HEK293 (cell line): ENCODE results near the gene C4orf50.

Experiments used
- CTCF ChIA-PET: fragments of 350-600 bp; formaldehyde crosslinking; extraction: SDS; loops from one replicate; lab custom pipeline; 2021; ENCODE audit warnings: antibody characterized with exemption; lab: Yijun Ruan, JAX
- POLR2A ChIA-PET: fragments of 300-600 bp; formaldehyde crosslinking; extraction: SDS; loops from one replicate; lab custom pipeline; 2020; ENCODE audit warnings: antibody characterized with exemption, inconsistent platforms; lab: Yijun Ruan, JAX
- H3K27ac ChIP-seq: fragments of 200-500 bp; sonication (Bioruptor generic); 2 replicates; pipeline ENCODE4 v1.5.1; 2014; ENCODE audit warnings: low read depth, low read length, control low read depth, inconsistent platforms; ENCODE audit errors: extremely low read depth
- H3K36me3 ChIP-seq, 2 experiments: fragments of 200-500 bp in 1 of 2; sonication (Bioruptor generic) in 1 of 2; 1 replicate in 1 of 2; 2 replicates in 1 of 2; pipeline ENCODE4 v1.5.1; 2014 to 2017; ENCODE audit warnings: inconsistent platforms in 2 of 2, low read length in 2 of 2; ENCODE audit not compliant: control insufficient read depth in 2 of 2, insufficient read depth in 1 of 2
- H3K4me1 ChIP-seq: fragments of 200-500 bp; sonication (Bioruptor generic); 2 replicates; pipeline ENCODE4 v1.5.1; 2014; ENCODE audit warnings: mild to moderate bottlenecking, low read length, inconsistent platforms; ENCODE audit not compliant: control insufficient read depth, insufficient read depth
- H3K4me3 ChIP-seq: 2 replicates; pipeline ENCODE4 v1.5.1; 2011; ENCODE audit warnings: low read depth, mild to moderate bottlenecking, control low read depth, low read length, moderate library complexity
- H3K9me3 ChIP-seq: fragments of 200-500 bp; sonication (Bioruptor generic); 2 replicates; pipeline ENCODE4 v1.5.1; 2014; ENCODE audit warnings: low read depth, low read length, inconsistent platforms; ENCODE audit not compliant: control insufficient read depth, insufficient read depth
- CTCF ChIP-seq: fragments of 450-650 bp; formaldehyde crosslinking; IDR thresholded peaks from 2 replicates; pipeline ENCODE4 v1.5.1; 2016; ENCODE audit warnings: missing biosample characterization, missing genetic modification characterization
- GLIS1 ChIP-seq: fragments of 450-650 bp; formaldehyde crosslinking; IDR thresholded peaks from 2 replicates; pipeline ENCODE4 v1.5.1; 2016; ENCODE audit warnings: missing biosample characterization, missing genetic modification characterization
- IKZF3 ChIP-seq: fragments of 450-650 bp; IDR thresholded peaks from 2 replicates; pipeline ENCODE4 v1.5.0; 2018; ENCODE audit warnings: missing biosample characterization, mild to moderate bottlenecking, missing genetic modification characterization, moderate library complexity
- REST ChIP-seq: fragments of 450-650 bp; formaldehyde crosslinking; IDR thresholded peaks from 2 replicates; pipeline ENCODE4 v1.5.1; 2016; ENCODE audit warnings: missing biosample characterization, missing genetic modification characterization
- WT1 ChIP-seq: fragments of 450-650 bp; formaldehyde crosslinking; IDR thresholded peaks from 2 replicates; pipeline ENCODE4 v1.5.1; 2016; ENCODE audit warnings: missing biosample characterization, missing genetic modification characterization
- YY2 ChIP-seq: fragments of 450-650 bp; formaldehyde crosslinking; IDR thresholded peaks from 2 replicates; pipeline ENCODE4 v1.5.1; 2016; ENCODE audit warnings: missing biosample characterization, missing genetic modification characterization
- ZBTB1 ChIP-seq: fragments of 450-650 bp; formaldehyde crosslinking; IDR thresholded peaks from 2 replicates; pipeline ENCODE4 v1.5.1; 2016; ENCODE audit warnings: missing biosample characterization, missing genetic modification characterization
- ZBTB11 ChIP-seq: fragments of 450-650 bp; formaldehyde crosslinking; conservative IDR thresholded peaks from 2 replicates; pipeline ENCODE4 v1.5.1; 2016; ENCODE audit warnings: low read depth, missing biosample characterization, missing genetic modification characterization
- ZIC2 ChIP-seq: fragments of 450-650 bp; formaldehyde crosslinking; IDR thresholded peaks from 2 replicates; pipeline ENCODE4 v1.5.1; 2016; ENCODE audit warnings: missing biosample characterization, missing genetic modification characterization
- ZNF10 ChIP-seq: fragments of 450-650 bp; formaldehyde crosslinking; IDR thresholded peaks from 2 replicates; pipeline ENCODE4 v1.5.1; 2017; ENCODE audit warnings: missing biosample characterization, missing genetic modification characterization
- ZNF112 ChIP-seq: fragments of 450-650 bp; formaldehyde crosslinking; IDR thresholded peaks from 2 replicates; pipeline ENCODE4 v1.5.0; 2017; ENCODE audit warnings: missing biosample characterization, missing genetic modification characterization
- ZNF121 ChIP-seq: fragments of 450-650 bp; formaldehyde crosslinking; IDR thresholded peaks from 2 replicates; pipeline ENCODE4 v1.5.1; 2016; ENCODE audit warnings: missing biosample characterization, missing genetic modification characterization
- ZNF146 ChIP-seq: fragments of 450-650 bp; formaldehyde crosslinking; IDR thresholded peaks from 2 replicates; pipeline ENCODE4 v1.5.1; 2016; ENCODE audit warnings: missing biosample characterization, missing genetic modification characterization
- ZNF157 ChIP-seq: fragments of 450-650 bp; formaldehyde crosslinking; IDR thresholded peaks from 2 replicates; pipeline ENCODE4 v1.5.1; 2016; ENCODE audit warnings: missing biosample characterization, missing genetic modification characterization
- ZNF169 ChIP-seq: fragments of 450-650 bp; formaldehyde crosslinking; IDR thresholded peaks from 2 replicates; pipeline ENCODE4 v1.5.1; 2016; ENCODE audit warnings: missing biosample characterization, missing genetic modification characterization
- ZNF211 ChIP-seq: fragments of 450-650 bp; formaldehyde crosslinking; IDR thresholded peaks from 2 replicates; pipeline ENCODE4 v1.5.1; 2016; ENCODE audit warnings: low read depth, missing biosample characterization, missing genetic modification characterization
- ZNF404 ChIP-seq: fragments of 450-650 bp; formaldehyde crosslinking; IDR thresholded peaks from 2 replicates; pipeline ENCODE4 v1.5.1; 2017; ENCODE audit warnings: missing biosample characterization, missing genetic modification characterization
- ZNF433 ChIP-seq: fragments of 450-650 bp; formaldehyde crosslinking; IDR thresholded peaks from 2 replicates; pipeline ENCODE4 v1.5.1; 2016; ENCODE audit warnings: missing biosample characterization, missing genetic modification characterization, low read depth
- ZNF510 ChIP-seq: fragments of 450-650 bp; formaldehyde crosslinking; IDR thresholded peaks from 2 replicates; pipeline ENCODE4 v1.5.1; 2018; ENCODE audit warnings: mild to moderate bottlenecking, missing genetic modification characterization, missing biosample characterization; ENCODE audit not compliant: insufficient replicate concordance
- ZNF530 ChIP-seq: fragments of 450-650 bp; formaldehyde crosslinking; IDR thresholded peaks from 2 replicates; pipeline ENCODE4 v1.5.1; 2016; ENCODE audit warnings: low read depth, missing biosample characterization, missing genetic modification characterization
- ZNF600 ChIP-seq: fragments of 450-650 bp; formaldehyde crosslinking; IDR thresholded peaks from 2 replicates; pipeline ENCODE4 v1.5.1; 2016; ENCODE audit warnings: missing biosample characterization, missing genetic modification characterization
- ZNF664 ChIP-seq: fragments of 450-650 bp; formaldehyde crosslinking; IDR thresholded peaks from 2 replicates; pipeline ENCODE4 v1.5.1; 2016; ENCODE audit warnings: missing biosample characterization, missing genetic modification characterization
- ZNF692 ChIP-seq: fragments of 450-650 bp; formaldehyde crosslinking; IDR thresholded peaks from 2 replicates; pipeline ENCODE4 v1.5.1; 2016; ENCODE audit warnings: missing biosample characterization, missing genetic modification characterization
- TF ChIP-seq, protein P1 (sequence below): fragments of 450-650 bp; formaldehyde crosslinking; IDR thresholded peaks from 2 replicates; pipeline ENCODE4 v1.5.1; 2017; ENCODE audit warnings: missing biosample characterization, missing genetic modification characterization
- TF ChIP-seq, protein P2 (sequence below): fragments of 450-650 bp; formaldehyde crosslinking; IDR thresholded peaks from 2 replicates; pipeline ENCODE4 v1.5.1; 2017; ENCODE audit warnings: missing biosample characterization, missing genetic modification characterization

Gene C4orf50

DNA sequence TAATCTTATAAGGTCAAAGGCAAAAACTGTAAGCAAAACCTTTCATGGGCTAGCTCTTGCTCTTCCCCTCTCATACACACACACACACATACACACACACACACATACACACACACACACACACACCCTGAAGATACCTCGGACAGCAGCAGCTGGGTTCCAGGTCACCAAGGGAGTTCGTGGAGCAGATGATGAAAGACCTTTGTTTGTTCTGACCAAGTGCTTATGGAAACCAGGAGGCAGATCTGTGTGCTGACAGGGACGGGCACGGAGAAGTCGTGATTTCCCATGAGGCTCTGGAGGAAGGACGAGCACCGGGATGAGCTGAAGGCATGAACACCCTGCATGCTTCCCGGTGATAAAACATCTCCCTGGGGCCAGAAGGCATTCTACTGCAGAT is 90.0 kb downstream of the C4orf50 start:
- Histone ChIP-seq H3K36me3 (no peaks in the 10 kb centered on the region), H3K27ac (no peak overlapping the region), H3K9me3 (no peaks in the 10 kb centered on the region), H3K4me1 (no peaks in the 10 kb centered on the region), H3K4me3 (no peak overlapping the region)
- TF ChIP-seq ZNF404 (tag by site-specific recombination) (no peak), WT1 (tag by site-specific recombination) (no peak), ZBTB11 (tag by site-specific recombination) (no peak), ZNF112 (no peak), CTCF (tag by site-specific recombination) (no peak), ZNF157 (tag by site-specific recombination) (no peak), ZNF169 (tag by site-specific recombination) (no peak), ZNF530 (tag by site-specific recombination) (no peak), ZNF510 (tag by site-specific recombination) (no peak), ZNF10 (tag by site-specific recombination) (no peak), ZNF664 (tag by site-specific recombination) (no peak), ZNF692 (tag by site-specific recombination) (no peak), GLIS1 (tag by site-specific recombination) (no peak), ZNF600 (tag by site-specific recombination) (no peak), ZBTB1 (tag by site-specific recombination) (no peak), ZNF433 (tag by site-specific recombination) (no peak), ZNF211 (tag by site-specific recombination) (no peak), IKZF3 (tag by site-specific recombination) (no peak), YY2 (no peak), ZNF121 (tag by site-specific recombination) (no peak), REST (tag by site-specific recombination) (peak; percentile 98), ZIC2 (tag by site-specific recombination) (0 out of 2 replicates have a peak, but pooled peaks have one; percentile 22), ZNF146 (tag by site-specific recombination) (no peak)
- TF ChIP-seq, protein P1, sequence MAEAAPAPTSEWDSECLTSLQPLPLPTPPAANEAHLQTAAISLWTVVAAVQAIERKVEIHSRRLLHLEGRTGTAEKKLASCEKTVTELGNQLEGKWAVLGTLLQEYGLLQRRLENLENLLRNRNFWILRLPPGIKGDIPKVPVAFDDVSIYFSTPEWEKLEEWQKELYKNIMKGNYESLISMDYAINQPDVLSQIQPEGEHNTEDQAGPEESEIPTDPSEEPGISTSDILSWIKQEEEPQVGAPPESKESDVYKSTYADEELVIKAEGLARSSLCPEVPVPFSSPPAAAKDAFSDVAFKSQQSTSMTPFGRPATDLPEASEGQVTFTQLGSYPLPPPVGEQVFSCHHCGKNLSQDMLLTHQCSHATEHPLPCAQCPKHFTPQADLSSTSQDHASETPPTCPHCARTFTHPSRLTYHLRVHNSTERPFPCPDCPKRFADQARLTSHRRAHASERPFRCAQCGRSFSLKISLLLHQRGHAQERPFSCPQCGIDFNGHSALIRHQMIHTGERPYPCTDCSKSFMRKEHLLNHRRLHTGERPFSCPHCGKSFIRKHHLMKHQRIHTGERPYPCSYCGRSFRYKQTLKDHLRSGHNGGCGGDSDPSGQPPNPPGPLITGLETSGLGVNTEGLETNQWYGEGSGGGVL (tag by site-specific recombination) = no peak
- TF ChIP-seq, protein P2, sequence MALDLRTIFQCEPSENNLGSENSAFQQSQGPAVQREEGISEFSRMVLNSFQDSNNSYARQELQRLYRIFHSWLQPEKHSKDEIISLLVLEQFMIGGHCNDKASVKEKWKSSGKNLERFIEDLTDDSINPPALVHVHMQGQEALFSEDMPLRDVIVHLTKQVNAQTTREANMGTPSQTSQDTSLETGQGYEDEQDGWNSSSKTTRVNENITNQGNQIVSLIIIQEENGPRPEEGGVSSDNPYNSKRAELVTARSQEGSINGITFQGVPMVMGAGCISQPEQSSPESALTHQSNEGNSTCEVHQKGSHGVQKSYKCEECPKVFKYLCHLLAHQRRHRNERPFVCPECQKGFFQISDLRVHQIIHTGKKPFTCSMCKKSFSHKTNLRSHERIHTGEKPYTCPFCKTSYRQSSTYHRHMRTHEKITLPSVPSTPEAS (tag by site-specific recombination) = peak; percentile 78
- POLR2A ChIA-PET = no interaction called here
- CTCF ChIA-PET = no interaction called here
